AG09309 (cell line): ENCODE data around the gene FGL2.
"Not testable (repeated sequence)": the region's sequence is repeated elsewhere in the genome, so short reads cannot be mapped to it uniquely, and the experiment has no call there.

Experiments
- DNase-seq: peaks from one replicate; pipeline ENCODE4 v3.0.0-alpha.2; 2010; ENCODE audit warnings: low read depth
- H3K4me3 ChIP-seq: 2 replicates; pipeline ENCODE4 v1.5.1; 2011; ENCODE audit warnings: mild to moderate bottlenecking, low read depth, low read length, moderate library complexity; ENCODE audit not compliant: control insufficient read depth
- CTCF ChIP-seq: IDR thresholded peaks from 2 replicates; pipeline ENCODE4 v1.5.1; 2011; ENCODE audit warnings: mild to moderate bottlenecking, low read depth, low read length, inconsistent platforms; ENCODE audit not compliant: insufficient read depth, control insufficient read depth; ENCODE audit errors: missing control alignments

The FGL2 gene

GRCh38 chr7:77244222-77244934 lies 44.8 kb upstream of the FGL2 start:
- no peak for DNase-seq
- no peak for TF ChIP-seq CTCF
- no peak overlapping the region for H3K4me3 ChIP-seq

- no peak for TF ChIP-seq CTCF
- DNase-seq: no peak
- H3K4me3 ChIP-seq: no peak overlapping the region
Measured at GRCh38 chr7:77242554-77242953, 42.9 kb upstream of the FGL2 start.

DNA sequence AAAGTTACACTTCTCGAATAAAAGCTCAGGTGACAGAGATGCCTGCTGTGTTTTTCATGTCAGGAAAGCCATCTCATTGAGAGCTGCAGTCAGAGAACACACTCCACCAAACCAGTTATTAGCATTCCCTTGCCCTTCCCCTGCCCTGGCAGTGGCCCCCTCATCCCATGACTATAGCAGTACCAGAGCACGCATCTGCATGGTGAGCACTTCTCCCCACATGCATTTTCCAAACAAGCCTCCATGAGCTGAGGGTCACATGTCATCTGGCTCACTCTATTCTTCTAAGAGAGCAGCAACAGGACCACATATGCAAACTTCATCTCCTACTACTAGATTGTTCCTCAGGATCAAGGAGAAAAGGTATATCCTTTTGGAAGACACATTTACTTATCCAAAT lies 42.4 kb upstream of the FGL2 start:
- H3K4me3 ChIP-seq: no peak overlapping the region
- DNase-seq: no peak
- no peak for TF ChIP-seq CTCF

DNA sequence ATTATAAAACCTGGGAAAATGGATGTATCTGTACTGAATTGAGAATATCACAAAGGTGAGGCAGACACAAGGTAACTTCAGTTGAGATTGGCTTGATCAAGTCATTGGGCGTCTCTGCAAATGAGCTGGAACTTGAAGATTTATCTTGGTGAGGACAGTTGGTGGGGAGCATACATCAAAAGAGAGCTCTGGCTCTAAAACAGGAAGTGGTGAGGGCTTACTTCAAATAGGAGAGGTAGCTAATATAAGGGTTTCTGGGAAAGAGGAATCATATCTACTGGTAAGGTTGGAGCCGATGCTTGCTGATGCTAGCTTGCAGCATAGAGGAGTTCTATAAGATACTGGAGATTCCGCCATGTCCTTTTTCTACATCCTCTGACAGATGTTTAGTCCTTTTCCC lies 39.9 kb upstream of the FGL2 start:
- H3K4me3 ChIP-seq: no peak overlapping the region
- no peak for DNase-seq
- TF ChIP-seq CTCF: no peak

- no peak overlapping the region for H3K4me3 ChIP-seq
- no peak for TF ChIP-seq CTCF
- no peak for DNase-seq
Measured at GRCh38 chr7:77238703-77239136, 39.1 kb upstream of the FGL2 start.

- peak; percentile 39 for DNase-seq
- H3K4me3 ChIP-seq: no peak overlapping the region
- no peak for TF ChIP-seq CTCF
Measured at GRCh38 chr7:77235276-77235675, 35.7 kb upstream of the FGL2 start.

DNA sequence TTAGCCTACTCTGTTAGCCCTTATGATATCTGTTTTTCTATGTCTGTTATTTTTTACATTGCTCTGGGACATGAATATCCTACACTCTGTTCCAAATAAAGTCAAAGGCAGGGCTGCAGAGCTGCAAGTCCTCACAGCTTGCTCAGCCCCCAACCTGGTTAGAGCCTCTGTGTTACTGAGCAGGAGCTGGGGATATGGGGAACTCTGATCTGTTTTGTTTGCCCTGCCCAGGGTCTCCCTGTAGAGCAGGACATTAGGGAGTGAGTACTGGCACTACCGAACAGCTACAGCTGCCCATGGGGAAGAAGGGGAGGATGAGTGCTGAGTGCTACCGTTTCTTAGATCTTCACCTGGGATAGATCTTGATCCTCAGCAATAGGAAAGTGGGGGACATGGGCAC lies 32.8 kb upstream of the FGL2 start:
- DNase-seq: no peak
- TF ChIP-seq CTCF: no peak
- no peak overlapping the region for H3K4me3 ChIP-seq

- not testable (repeated sequence) for H3K4me3 ChIP-seq, DNase-seq
Measured at GRCh38 chr7:77228795-77229194, 29.2 kb upstream of the FGL2 start.
